Hepatocyte (in vitro differentiated cells): ENCODE data around the gene CGB1.

Experiments
- EZH2 ChIP-seq: fragments of 200-600 bp; sonication (generic); IDR thresholded peaks from 2 replicates; pipeline ENCODE4 v1.6.1; 2016; ENCODE audit warnings: antibody characterized with exemption, mild to moderate bottlenecking, borderline replicate concordance
- TF ChIP-seq, protein P1 (sequence below): fragments of 200-600 bp; sonication (generic); IDR thresholded peaks from 2 replicates; pipeline ENCODE4 v1.5.1; 2016; ENCODE audit warnings: antibody characterized with exemption, mild to moderate bottlenecking; ENCODE audit not compliant: poor library complexity

DNA sequence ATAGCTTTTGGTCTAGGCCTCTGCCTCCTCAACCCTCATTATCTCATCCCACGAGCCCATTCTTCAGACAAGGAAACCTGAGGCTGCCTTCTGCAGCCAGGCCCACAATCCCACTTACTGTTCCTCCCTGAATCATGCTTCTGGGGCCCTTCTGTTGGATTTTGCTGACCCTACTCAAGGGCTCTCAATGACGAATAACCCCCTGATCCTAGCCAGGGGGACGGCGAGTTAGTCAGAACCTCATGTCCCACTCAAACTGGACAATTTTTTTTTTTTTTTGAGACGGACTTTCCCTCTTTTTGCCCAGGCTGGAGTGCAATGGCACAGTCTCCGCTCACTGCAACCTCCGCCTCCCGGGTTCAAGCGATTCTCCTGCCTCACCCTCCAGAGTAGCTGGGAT lies 14.6 kb downstream of the CGB1 start:
- TF ChIP-seq, protein P1, sequence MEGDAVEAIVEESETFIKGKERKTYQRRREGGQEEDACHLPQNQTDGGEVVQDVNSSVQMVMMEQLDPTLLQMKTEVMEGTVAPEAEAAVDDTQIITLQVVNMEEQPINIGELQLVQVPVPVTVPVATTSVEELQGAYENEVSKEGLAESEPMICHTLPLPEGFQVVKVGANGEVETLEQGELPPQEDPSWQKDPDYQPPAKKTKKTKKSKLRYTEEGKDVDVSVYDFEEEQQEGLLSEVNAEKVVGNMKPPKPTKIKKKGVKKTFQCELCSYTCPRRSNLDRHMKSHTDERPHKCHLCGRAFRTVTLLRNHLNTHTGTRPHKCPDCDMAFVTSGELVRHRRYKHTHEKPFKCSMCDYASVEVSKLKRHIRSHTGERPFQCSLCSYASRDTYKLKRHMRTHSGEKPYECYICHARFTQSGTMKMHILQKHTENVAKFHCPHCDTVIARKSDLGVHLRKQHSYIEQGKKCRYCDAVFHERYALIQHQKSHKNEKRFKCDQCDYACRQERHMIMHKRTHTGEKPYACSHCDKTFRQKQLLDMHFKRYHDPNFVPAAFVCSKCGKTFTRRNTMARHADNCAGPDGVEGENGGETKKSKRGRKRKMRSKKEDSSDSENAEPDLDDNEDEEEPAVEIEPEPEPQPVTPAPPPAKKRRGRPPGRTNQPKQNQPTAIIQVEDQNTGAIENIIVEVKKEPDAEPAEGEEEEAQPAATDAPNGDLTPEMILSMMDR, result no peak
- no peak for TF ChIP-seq EZH2
